GM12878 (cell line): ENCODE data around the gene AP2B1. TPM values are rescaled to one million over a fixed set of nuclear protein-coding genes. Genes with fewer than 3 reads are reported as not detected.

Experiments used
- ATAC-seq: fragments of 200-7000 bp; cut with Tn5 transposase; 3 replicates; pipeline ENCODE4 v1.9.1; 2020; ENCODE audit warnings: mild to moderate bottlenecking, moderate library complexity
- BruUV-seq: library from RNA; stranded (reverse); fragments of 400-500 nt; replicated peaks from 2 replicates; lab custom pipeline; 2021; lab: Mats Ljungman, UMichigan
- CTCF ChIA-PET: fragments of 300-600 bp; sonication (Branson Sonifier 250); formaldehyde crosslinking; extraction: SDS; loops from one replicate; lab custom pipeline; 2021; ENCODE audit warnings: inconsistent platforms; lab: Yijun Ruan, JAX
- POLR2A ChIA-PET: fragments of 350-600 bp; formaldehyde crosslinking; extraction: SDS; loops from one replicate; lab custom pipeline; 2021; ENCODE audit warnings: inconsistent platforms; lab: Charles Lee
- RAD21 ChIA-PET: fragments of 300-600 bp; sonication (Branson Sonifier 250); formaldehyde crosslinking; loops from one replicate; lab custom pipeline; 2023; ENCODE audit warnings: antibody characterized with exemption; ENCODE audit not compliant: unreplicated experiment; lab: Charles Lee
- SMC1A ChIA-PET: fragments of 300-600 bp; sonication (Branson Sonifier 250); formaldehyde crosslinking; loops from one replicate; lab custom pipeline; 2023; ENCODE audit not compliant: unreplicated experiment, uncharacterized antibody; lab: Charles Lee
- DNase-seq: peaks from one replicate; pipeline ENCODE4 v3.0.0-alpha.2; 2011; ENCODE audit warnings: low read depth, low spot score
- FAIRE-seq: peaks from 3 replicates; lab custom pipeline; 2011; peaks lifted over from hg19 to GRCh38; lab: Jason Lieb, UNC
- H2AFZ ChIP-seq: 2 replicates; pipeline ENCODE4 v1.6.0; 2011; ENCODE audit warnings: low read depth, low read length, control low read depth; ENCODE audit not compliant: control insufficient read depth
- H3K27ac ChIP-seq: 2 replicates; pipeline ENCODE4 v1.5.1; 2011; ENCODE audit warnings: control low read depth; ENCODE audit not compliant: control insufficient read depth, insufficient read depth
- H3K27me3 ChIP-seq, 2 experiments: replicated peaks in 1 of 2; 2 replicates each; pipeline versions ENCODE4 v1.6.0 to v1.6.1; 2011; ENCODE audit warnings: low read length in 1 of 2; ENCODE audit not compliant: control insufficient read depth in 2 of 2, insufficient read depth in 2 of 2
- H3K36me3 ChIP-seq, 2 experiments: 2 replicates each; pipeline ENCODE4 v1.5.1; 2011; ENCODE audit warnings: low read length in 1 of 2; ENCODE audit not compliant: control insufficient read depth in 2 of 2, insufficient read depth in 2 of 2
- H3K4me1 ChIP-seq: 2 replicates; pipeline ENCODE4 v1.6.1; 2011; ENCODE audit warnings: mild to moderate bottlenecking, low read length, moderate library complexity, mixed read lengths; ENCODE audit not compliant: control insufficient read depth, insufficient read depth
- H3K4me2 ChIP-seq: 2 replicates; pipeline ENCODE4 v1.6.0; 2011; ENCODE audit warnings: control low read depth; ENCODE audit not compliant: control insufficient read depth, insufficient read depth
- H3K4me3 ChIP-seq: fragments of 200-600 bp; sonication (generic); 2 replicates; pipeline ENCODE4 v1.5.1; 2016
- H3K79me2 ChIP-seq: 2 replicates; pipeline ENCODE4 v1.6.0; 2011; ENCODE audit warnings: low read length; ENCODE audit not compliant: control insufficient read depth, insufficient read depth
- H3K9ac ChIP-seq: 2 replicates; pipeline ENCODE4 v1.8.0; 2011; ENCODE audit warnings: low read length, control low read depth, mixed read lengths; ENCODE audit not compliant: control insufficient read depth, insufficient read depth
- H3K9me3 ChIP-seq: replicated peaks from 3 replicates; pipeline ENCODE4 v1.5.1; 2011; ENCODE audit warnings: mild to moderate bottlenecking, low read length; ENCODE audit not compliant: control insufficient read depth, insufficient read depth
- H4K20me1 ChIP-seq: 2 replicates; pipeline ENCODE4 v1.6.0; 2011; ENCODE audit not compliant: control insufficient read depth, insufficient read depth
- CBFB ChIP-seq: IDR thresholded peaks from 2 replicates; pipeline ENCODE4 v1.6.1; 2016; ENCODE audit warnings: antibody characterized with exemption, low read depth
- CHD1 ChIP-seq: IDR thresholded peaks from 2 replicates; pipeline ENCODE4 v1.6.1; 2012; ENCODE audit warnings: low read depth, low read length, improper control_type of control experiment
- CHD2 ChIP-seq: IDR thresholded peaks from 2 replicates; pipeline ENCODE4 v1.6.1; 2011; ENCODE audit warnings: low read depth, low read length, improper control_type of control experiment, borderline replicate concordance
- IRF3 ChIP-seq: fragments of 450-650 bp; IDR thresholded peaks from 2 replicates; pipeline ENCODE4 v1.6.1; 2014; ENCODE audit warnings: mild to moderate bottlenecking
- NKRF ChIP-seq: fragments of 450-650 bp; conservative IDR thresholded peaks from 2 replicates; pipeline ENCODE4 v1.6.1; 2017; ENCODE audit warnings: mild to moderate bottlenecking, moderate library complexity
- NR2C2 ChIP-seq: IDR thresholded peaks from 2 replicates; pipeline ENCODE4 v1.6.1; 2011; ENCODE audit warnings: borderline replicate concordance, low read depth; ENCODE audit not compliant: control insufficient read depth, insufficient read length
- TBL1XR1 ChIP-seq: IDR thresholded peaks from 2 replicates; pipeline ENCODE4 v1.6.1; 2012; ENCODE audit warnings: low read depth, low read length, improper control_type of control experiment
- TCF12 ChIP-seq: IDR thresholded peaks from 2 replicates; pipeline ENCODE4 v1.6.1; 2011; ENCODE audit warnings: low read depth, mild to moderate bottlenecking, low read length
- WGBS: methylation state at CpG from one replicate; pipeline ENCODE4 v1.1.6; 2016; ENCODE audit warnings: low lambda C conversion rate; ENCODE audit not compliant: insufficient replicate concordance, insufficient coverage; ENCODE audit errors: missing lambda C conversion rate; 5-methylcytosine and 5-hydroxymethylcytosine counted together
- in situ Hi-C: fragments of 300-500 bp; cut with MboI; formaldehyde crosslinking; loops from 9 replicates; pipeline ENCODE4 v1.14.3; 2018; ENCODE audit warnings: mixed read lengths
- intact Hi-C: fragments of 100-400 bp; cut with micrococcal nuclease; formaldehyde crosslinking; loops from one replicate; pipeline ENCODE4 v1.14.2; 2022; ENCODE audit not compliant: unreplicated experiment
- polyA plus RNA-seq, 11 experiments: library from polyadenylated mRNA; depleted of rRNA in 4 of 11; unstranded in 6 of 11; stranded (reverse) in 5 of 11; fragments of >200 nt; fragmentation: Nextera tagmentation in 4 of 11; fragmentation: Illumina TruSeq in 1 of 11; extraction: Ambion mirVana in 4 of 11; extraction: Trizol in 1 of 11; gene quantifications; 1 replicate in 1 of 11; 2 replicates in 10 of 11; pipeline versions ENCODE4 v1.2.1 to v1.2.3, GENCODE V29; 2011 to 2016; ENCODE audit warnings: inconsistent platforms in 2 of 11, missing spikeins in 2 of 11, low read depth in 1 of 11
- total RNA-seq, 4 experiments: library from RNA; depleted of rRNA in 3 of 4; stranded (reverse); fragments of >200 nt in 3 of 4; fragmentation: Illumina TruSeq in 1 of 4; extraction: Trizol in 1 of 4; gene quantifications; 2 replicates each; pipeline versions ENCODE4 v1.2.1 to v1.2.3, GENCODE V29; 2013 to 2021

Gene AP2B1
- total and polyA plus RNA-seq, 10 of the 15 experiments (the other 5 are each of a cell fraction or from before 2014, with no cell fraction given): 18.6 to 112 (median 53.9) TPM

- TF ChIP-seq TCF12: no peak
- TF ChIP-seq, all 136 proteins: peak for 0
- DNase-seq (no peak), FAIRE-seq (no peak), ATAC-seq (no peak)
- CTCF ChIA-PET: no interaction called here
- RAD21 ChIA-PET: interaction anchor here (1.0 kb wide), 1 partner anchor 13 kb away, joined by 3 read pairs; no protein-coding TSS in a partner anchor
- peaks cover 4 to 35% of the 10 kb centered on the region in 2 experiments for H3K36me3 ChIP-seq
- SMC1A ChIA-PET: interaction anchor here (1.4 kb wide), 1 partner anchor 9 kb away, joined by 4 read pairs; no protein-coding TSS in a partner anchor
- H3K4me1 ChIP-seq: no peaks in the 10 kb centered on the region; the same call in 1 of the 2 replicates
- no peaks in the 10 kb centered on the region for H3K27me3 ChIP-seq
- in situ Hi-C loops (no loop called here), intact Hi-C loops (no loop called here)
- no peaks in the 10 kb centered on the region for H3K9me3 ChIP-seq
- no peaks in the 10 kb centered on the region for H4K20me1 ChIP-seq
- H3K4me3 ChIP-seq: no peak overlapping the region
- no peak overlapping the region for H3K9ac ChIP-seq
- POLR2A ChIA-PET: no interaction called here
- no peaks in the 10 kb centered on the region for H3K79me2 ChIP-seq
- no TSS peak for BruUV-seq
- no peak overlapping the region for H3K27ac ChIP-seq
- WGBS: 71% methylated on average over 7 of the region's 7 CpGs
- H3K4me2 ChIP-seq: no peak overlapping the region
- no peak overlapping the region for H2AFZ ChIP-seq
These were observed 126.1 kb downstream of the AP2B1 start for GRCh38 chr17:35713069-35713728.

GRCh38 chr17:35714988-35715387 is 127.9 kb downstream of the AP2B1 start:
- no peaks in the 10 kb centered on the region for H4K20me1 ChIP-seq
- peaks cover 3 to 37% of the 10 kb centered on the region in 2 experiments for H3K36me3 ChIP-seq
- ChIA-PET CTCF (interaction anchor here (0.7 kb wide), 1 partner anchor 102 kb away, joined by 3 read pairs; no protein-coding TSS in a partner anchor), RAD21 (no interaction called here), POLR2A (no interaction called here), SMC1A (interaction anchor here (1.0 kb wide), 1 partner anchor 101 kb away, joined by 3 read pairs; no protein-coding TSS in a partner anchor)
- FAIRE-seq (no peak), ATAC-seq (no peak), DNase-seq (no peak)
- no peaks in the 10 kb centered on the region for H3K4me1 ChIP-seq
- no peaks in the 10 kb centered on the region for H3K9me3 ChIP-seq
- no peak overlapping the region for H2AFZ ChIP-seq
- 93% methylated on average over 2 of the region's 2 CpGs for WGBS
- intact Hi-C loops (no loop called here), in situ Hi-C loops (no loop called here)
- no peaks in the 10 kb centered on the region for H3K27me3 ChIP-seq
- H3K4me2 ChIP-seq: no peak overlapping the region
- no peak overlapping the region for H3K27ac ChIP-seq
- H3K79me2 ChIP-seq: no peaks in the 10 kb centered on the region
- TF ChIP-seq CBFB (no peak), NR2C2 (no peak), NKRF (no peak), IRF3 (no peak), TBL1XR1 (no peak), CHD1 (no peak), CHD2 (no peak)
- no TSS peak for BruUV-seq
- no peak overlapping the region for H3K9ac ChIP-seq
- no peak overlapping the region for H3K4me3 ChIP-seq
